GM19193 (cell line): ENCODE data around the gene OLFML2B.

ENCODE experiments used
- POLR2A ChIP-seq: IDR thresholded peaks from 4 replicates; pipeline ENCODE4 v1.6.1; 2011; ENCODE audit not compliant: insufficient read depth, insufficient read length; ENCODE audit errors: extremely low read depth

OLFML2B gene

GRCh38 chr1:161978011-161978790, 45.5 kb downstream of the OLFML2B start:
- no peak for TF ChIP-seq POLR2A

- TF ChIP-seq POLR2A: no peak
These were observed 49.5 kb downstream of the OLFML2B start for GRCh38 chr1:161973924-161974845.

- no peak for TF ChIP-seq POLR2A
These were observed 50.8 kb downstream of the OLFML2B start for GRCh38 chr1:161972828-161973227.

- no peak for TF ChIP-seq POLR2A
These were observed 53.0 kb downstream of the OLFML2B start for GRCh38 chr1:161970633-161971032.

GRCh38 chr1:161970036-161970435, 53.6 kb downstream of the OLFML2B start:
- TF ChIP-seq POLR2A: no peak

- TF ChIP-seq POLR2A: no peak
These were observed 57.6 kb downstream of the OLFML2B start for GRCh38 chr1:161966067-161966466.

GRCh38 chr1:161962091-161962887, 61.4 kb downstream of the OLFML2B start:
- TF ChIP-seq POLR2A: no peak

- TF ChIP-seq POLR2A: no peak
These were observed 65.2 kb downstream of the OLFML2B start for GRCh38 chr1:161958425-161958824.

GRCh38 chr1:161956930-161957329, 66.7 kb downstream of the OLFML2B start:
- no peak for TF ChIP-seq POLR2A

- no peak for TF ChIP-seq POLR2A
These were observed 67.6 kb downstream of the OLFML2B start for GRCh38 chr1:161956097-161956496.

GRCh38 chr1:161955606-161956005, 68.1 kb downstream of the OLFML2B start:
- no peak for TF ChIP-seq POLR2A

- TF ChIP-seq POLR2A: no peak
These were observed 69.2 kb downstream of the OLFML2B start for GRCh38 chr1:161954466-161954865.

GRCh38 chr1:161954050-161954449, 69.6 kb downstream of the OLFML2B start:
- TF ChIP-seq POLR2A: no peak

GRCh38 chr1:161953256-161953920, 70.3 kb downstream of the OLFML2B start:
- TF ChIP-seq POLR2A: no peak
